Activated CD4-positive, alpha-beta T cell treated with anti-CD3 and anti-CD28 coated beads for 36 hours (primary cell): Measurements from ENCODE around the gene GPRC5B. TPM values are rescaled to one million over a fixed set of nuclear protein-coding genes. Genes with fewer than 3 reads are reported as not detected.

Experiments used
- ATAC-seq: fragments of 200-7000 bp; cut with Tn5 transposase; one replicate; pipeline ENCODE4 v1.10.0; 2021; ENCODE audit warnings: mild to moderate bottlenecking, moderate library complexity
- CTCF ChIA-PET: fragments of 350-600 bp; sonication (Branson Sonifier 250); formaldehyde crosslinking; loops from one replicate; lab custom pipeline; 2021; ENCODE audit warnings: antibody characterized with exemption; lab: Charles Lee
- POLR2A ChIA-PET: fragments of 350-600 bp; sonication (Branson Sonifier 250); formaldehyde crosslinking; loops from one replicate; lab custom pipeline; 2021; ENCODE audit warnings: antibody characterized with exemption, inconsistent platforms; lab: Charles Lee
- DNase-seq: peaks from one replicate; pipeline ENCODE4 v3.0.0-alpha.2; 2020
- H3K27ac Mint-ChIP-seq: one replicate; pipeline ENCODE4 v1.8.0; 2021; ENCODE audit warnings: mixed read lengths
- H3K27me3 Mint-ChIP-seq: one replicate; pipeline ENCODE4 v1.8.0; 2021; ENCODE audit warnings: mixed read lengths
- H3K36me3 Mint-ChIP-seq: one replicate; pipeline ENCODE4 v1.8.0; 2021; ENCODE audit warnings: low read depth, mixed read lengths
- H3K4me1 Mint-ChIP-seq: one replicate; pipeline ENCODE4 v1.8.0; 2021; ENCODE audit warnings: mixed read lengths
- H3K4me3 Mint-ChIP-seq: one replicate; pipeline ENCODE4 v1.8.0; 2021; ENCODE audit warnings: mild to moderate bottlenecking, moderate library complexity, mixed read lengths
- H3K9me3 Mint-ChIP-seq: one replicate; pipeline ENCODE4 v1.8.0; 2021; ENCODE audit warnings: low read depth, mixed read lengths
- intact Hi-C, 2 experiments: fragments of 100-400 bp; cut with DNase I in 1 of 2; cut with micrococcal nuclease in 1 of 2; formaldehyde crosslinking; loops; one replicate each; pipeline versions ENCODE4 v1.14.2 to v1.15.1; 2022 to 2024; cut with DNase I, micrococcal nuclease
- total RNA-seq, 2 experiments: library from RNA; stranded (reverse); gene quantifications; one replicate each; pipeline ENCODE4 v1.2.3, GENCODE V29; 2021

The GPRC5B gene
- total RNA-seq, 2 experiments from 2014 or later, result 0.11 to 0.30 TPM

DNA sequence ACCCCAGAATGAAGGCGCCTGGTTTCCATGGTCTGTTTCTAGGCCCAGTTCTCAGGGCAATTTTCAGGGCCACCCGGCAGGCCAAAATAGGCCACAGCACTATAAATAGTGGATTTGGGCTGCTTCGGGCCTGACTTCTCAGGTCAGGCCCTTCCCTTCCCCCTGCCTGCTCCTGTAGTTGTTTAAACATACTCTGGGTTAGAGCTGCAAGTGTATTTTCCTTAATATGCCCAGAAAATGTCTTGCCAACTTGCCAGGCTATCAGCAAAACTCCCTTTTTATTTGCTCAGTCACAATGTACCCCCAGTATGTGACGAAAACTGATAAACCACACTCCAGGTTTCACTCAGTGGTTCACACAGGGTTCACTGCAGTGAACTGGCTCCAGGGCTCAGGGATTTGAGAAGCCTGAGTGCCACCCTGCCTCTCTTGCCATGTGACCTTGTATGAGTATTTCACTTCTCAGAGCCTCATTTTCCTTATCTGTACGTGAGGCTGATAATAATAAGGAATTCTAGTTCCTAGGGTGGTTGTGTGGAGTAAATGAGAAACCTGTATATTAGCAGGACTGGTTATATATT, 76.5 kb downstream of the GPRC5B start:
- ChIA-PET POLR2A (no interaction called here), CTCF (no interaction called here)
- ATAC-seq, result peak; percentile 62
- H3K27ac Mint-ChIP-seq, result no peak overlapping the region
- H3K4me1 Mint-ChIP-seq, result peaks cover 13% of the 10 kb centered on the region
- peaks cover 13% of the 10 kb centered on the region for H3K9me3 Mint-ChIP-seq
- peaks cover 4% of the 10 kb centered on the region for H3K36me3 Mint-ChIP-seq
- H3K4me3 Mint-ChIP-seq, result no peak overlapping the region
- intact Hi-C loops, result no loop called here
- DNase-seq, result peak; percentile 31
- H3K27me3 Mint-ChIP-seq, result no peaks in the 10 kb centered on the region

Other genes starting within 250 kb of the GPRC5B start
- gene KNOP1, start 166.6 kb downstream of the GPRC5B start, total RNA-seq, result 10 to 100 TPM; 28.9 to 29.5 TPM
- gene IQCK, start 166.6 kb downstream of the GPRC5B start, total RNA-seq, result 1 to 10 TPM; 2.7 to 3.5 TPM
- not detected for gene GPR139, start 189.0 kb upstream of the GPRC5B start, total RNA-seq